Skeletal muscle satellite cell (primary cell): ENCODE data around the gene AQP2.

Experiments
- H3K27me3 ChIP-seq: 2 replicates; pipeline ENCODE4 v1.7.0; 2013; ENCODE audit warnings: low read length; ENCODE audit not compliant: control insufficient read depth, insufficient read depth
- H3K36me3 ChIP-seq: 2 replicates; pipeline ENCODE4 v1.7.0; 2013; ENCODE audit warnings: mild to moderate bottlenecking, control low read depth, low read length; ENCODE audit not compliant: insufficient read depth
- H3K4me1 ChIP-seq: 2 replicates; pipeline ENCODE4 v1.7.0; 2013; ENCODE audit warnings: low read length; ENCODE audit not compliant: control insufficient read depth, insufficient read depth
- H3K4me2 ChIP-seq: 2 replicates; pipeline ENCODE4 v1.7.0; 2013; ENCODE audit warnings: mild to moderate bottlenecking, low read length
- H3K4me3 ChIP-seq: 2 replicates; pipeline ENCODE4 v1.7.0; 2013; ENCODE audit warnings: low read length
- H3K9ac ChIP-seq: 2 replicates; pipeline ENCODE4 v1.7.0; 2013; ENCODE audit warnings: mild to moderate bottlenecking, low read depth, low read length, moderate library complexity
- H3K9me3 ChIP-seq: replicated peaks from 2 replicates; pipeline ENCODE4 v1.7.0; 2013; ENCODE audit warnings: mild to moderate bottlenecking, control low read depth, low read length

AQP2 gene

GRCh38 chr12:49990273-49990672 is 39.7 kb downstream of the AQP2 start:
- peaks cover 12% of the 10 kb centered on the region for H3K4me1 ChIP-seq
- H3K9ac ChIP-seq: no peak overlapping the region
- H3K9me3 ChIP-seq: no peaks in the 10 kb centered on the region
- no peak overlapping the region for H3K4me2 ChIP-seq
- H3K27me3 ChIP-seq: no peaks in the 10 kb centered on the region
- no peak overlapping the region for H3K4me3 ChIP-seq
- H3K36me3 ChIP-seq: peaks cover 46% of the 10 kb centered on the region

- no peak overlapping the region for H3K9ac ChIP-seq
- no peaks in the 10 kb centered on the region for H3K4me1 ChIP-seq
- H3K36me3 ChIP-seq: peaks cover 46% of the 10 kb centered on the region
- H3K4me3 ChIP-seq: no peak overlapping the region
- no peaks in the 10 kb centered on the region for H3K27me3 ChIP-seq
- H3K9me3 ChIP-seq: no peaks in the 10 kb centered on the region
- H3K4me2 ChIP-seq: no peak overlapping the region
Measured at GRCh38 chr12:49998453-49998852, 47.9 kb downstream of the AQP2 start.

DNA sequence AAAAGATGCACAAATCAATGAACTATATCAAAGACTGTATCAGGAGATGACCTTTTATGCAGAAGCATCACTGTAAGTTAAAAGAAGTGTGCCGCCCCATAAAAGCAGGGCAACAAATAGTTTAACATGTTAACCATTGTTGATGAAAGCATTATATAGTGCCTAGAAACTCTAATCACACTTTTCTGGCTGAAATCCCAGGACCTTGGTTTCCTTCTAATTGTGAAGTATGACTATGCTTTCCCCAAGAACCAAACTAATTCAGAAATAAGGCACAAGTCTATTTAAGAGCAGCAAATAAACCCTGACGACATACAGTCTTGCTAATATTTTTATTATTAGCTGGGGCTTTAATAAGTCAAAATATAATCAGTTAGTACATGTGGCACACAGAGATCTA is 53.1 kb downstream of the AQP2 start:
- H3K4me1 ChIP-seq: peaks cover 11% of the 10 kb centered on the region
- H3K9me3 ChIP-seq: no peaks in the 10 kb centered on the region
- no peak overlapping the region for H3K4me3 ChIP-seq
- H3K36me3 ChIP-seq: peaks cover 42% of the 10 kb centered on the region
- no peaks in the 10 kb centered on the region for H3K27me3 ChIP-seq
- H3K9ac ChIP-seq: no peak overlapping the region
- H3K4me2 ChIP-seq: no peak overlapping the region

- Histone ChIP-seq H3K4me2 (no peak overlapping the region), H3K9me3 (no peaks in the 10 kb centered on the region), H3K9ac (no peak overlapping the region), H3K4me3 (no peak overlapping the region), H3K36me3 (peaks cover 37% of the 10 kb centered on the region), H3K27me3 (no peaks in the 10 kb centered on the region), H3K4me1 (peaks cover 11% of the 10 kb centered on the region)
Measured at GRCh38 chr12:50004696-50005095, 54.2 kb downstream of the AQP2 start.

GRCh38 chr12:50005175-50005574 is 54.6 kb downstream of the AQP2 start:
- H3K36me3 ChIP-seq: peaks cover 37% of the 10 kb centered on the region
- H3K4me1 ChIP-seq: peaks cover 11% of the 10 kb centered on the region
- H3K9ac ChIP-seq: no peak overlapping the region
- no peaks in the 10 kb centered on the region for H3K9me3 ChIP-seq
- no peak overlapping the region for H3K4me2 ChIP-seq
- H3K27me3 ChIP-seq: no peaks in the 10 kb centered on the region
- no peak overlapping the region for H3K4me3 ChIP-seq

DNA sequence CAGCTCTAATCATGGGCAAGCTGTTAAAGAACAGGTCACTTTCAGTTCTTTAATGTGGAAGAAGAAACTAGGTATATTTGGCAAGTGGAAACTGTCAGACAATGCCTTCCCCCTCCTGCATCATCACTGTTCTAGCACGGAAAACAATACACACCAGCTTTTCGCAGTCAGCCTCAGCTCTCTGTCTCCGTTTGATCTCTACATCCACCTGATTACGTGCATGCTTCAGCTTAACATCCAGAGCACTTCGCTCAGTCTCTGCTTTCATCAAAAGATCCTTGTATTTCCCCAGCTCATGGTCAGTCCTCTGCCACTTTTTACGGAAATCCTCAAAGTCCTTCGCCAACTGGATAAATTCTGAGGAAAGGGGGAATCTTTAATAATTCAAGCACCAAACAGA is 55.7 kb downstream of the AQP2 start:
- Histone ChIP-seq H3K36me3 (peaks cover 28% of the 10 kb centered on the region), H3K27me3 (no peaks in the 10 kb centered on the region), H3K4me1 (peaks cover 11% of the 10 kb centered on the region), H3K4me3 (no peak overlapping the region), H3K9ac (no peak overlapping the region), H3K9me3 (no peaks in the 10 kb centered on the region), H3K4me2 (no peak overlapping the region)

DNA sequence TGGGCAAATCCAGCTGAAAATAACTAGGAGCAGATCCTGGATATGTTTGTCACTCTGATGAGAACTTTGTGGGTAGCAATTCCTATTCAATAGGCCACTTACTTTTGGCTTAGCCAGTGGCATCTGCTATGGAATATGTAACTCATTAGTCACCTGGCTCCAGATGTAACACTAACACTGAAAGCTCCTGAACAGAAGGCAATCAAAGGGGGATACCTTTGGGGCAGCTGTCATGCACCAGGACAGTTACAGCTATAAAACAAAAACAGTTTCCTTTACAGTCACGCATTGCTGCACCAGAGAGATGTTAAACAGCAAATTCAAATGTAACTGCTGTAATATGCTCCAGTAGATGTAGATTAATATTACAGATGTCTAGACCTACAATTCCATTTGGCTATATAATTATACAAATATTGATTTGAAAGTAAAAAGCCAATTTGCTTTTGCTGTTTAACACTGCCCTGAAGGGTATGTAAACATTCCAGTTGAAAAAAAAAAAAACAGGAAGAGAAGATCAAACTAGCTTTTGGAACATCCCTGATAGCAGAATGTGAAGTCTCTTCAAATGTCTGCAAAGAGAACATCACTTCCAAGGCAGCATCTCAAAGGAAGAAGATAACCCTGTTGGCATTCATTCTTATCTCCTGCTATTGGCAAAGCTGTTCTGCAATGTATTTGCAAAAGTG is 56.4 kb downstream of the AQP2 start:
- H3K4me1 ChIP-seq: peaks cover 11% of the 10 kb centered on the region
- peaks cover 22% of the 10 kb centered on the region for H3K36me3 ChIP-seq
- no peak overlapping the region for H3K4me2 ChIP-seq
- no peak overlapping the region for H3K9ac ChIP-seq
- no peak overlapping the region for H3K4me3 ChIP-seq
- no peaks in the 10 kb centered on the region for H3K27me3 ChIP-seq
- H3K9me3 ChIP-seq: no peaks in the 10 kb centered on the region
